Body of pancreas (tissue), 4 donors: ENCODE measurements around the gene RBM20. TPM values are rescaled to one million over a fixed set of nuclear protein-coding genes. Genes with fewer than 3 reads are reported as not detected.

Experiments used
- ATAC-seq: fragments of 150-250 bp; one replicate; pipeline ENCODE4 v1.9.1; 2016
- DNase-seq, 4 donors: peaks; one replicate each; pipeline ENCODE4 v3.0.0-alpha.2; 2019
- H3K27ac ChIP-seq, 4 donors: fragments of 200-600 bp; sonication (generic); 1 replicate in 3 of 4; 2 replicates in 1 of 4; pipeline versions ENCODE4 v1.5.1 to v1.6.1; 2016 to 2019; ENCODE audit warnings: mild to moderate bottlenecking in 1 of 4, mixed read lengths in 1 of 4, moderate library complexity in 1 of 4
- H3K27me3 ChIP-seq, 2 donors: fragments of 200-600 bp; sonication (generic); one replicate each; pipeline ENCODE4 v1.6.0; 2016; ENCODE audit warnings: mild to moderate bottlenecking in 1 of 2
- H3K36me3 ChIP-seq, 2 donors: fragments of 200-600 bp; sonication (generic); replicated peaks in 1 of 2; 2 replicates each; pipeline ENCODE4 v1.5.1; 2016; ENCODE audit warnings: low read depth in 2 of 2; ENCODE audit not compliant: insufficient read depth in 1 of 2
- H3K4me1 ChIP-seq: fragments of 200-600 bp; sonication (generic); one replicate; pipeline ENCODE4 v1.6.0; 2016
- H3K4me3 ChIP-seq, 2 donors: fragments of 200-600 bp; sonication (generic); 1 replicate in 1 of 2; 2 replicates in 1 of 2; pipeline ENCODE4 v1.5.1; 2016 to 2019
- H3K9me3 ChIP-seq, 3 donors: fragments of 200-600 bp; sonication (generic); 1 replicate in 2 of 3; 2 replicates in 1 of 3; pipeline ENCODE4 v1.5.1; 2016
- CTCF ChIP-seq, 7 experiments: fragments of 450-650 bp in 4 of 7; fragments of 200-600 bp in 3 of 7; sonication (generic) in 3 of 7; IDR thresholded peaks; one replicate each; pipeline ENCODE4 v1.5.1; 2016 to 2019; ENCODE audit warnings: antibody characterized with exemption in 7 of 7
- POLR2A ChIP-seq, 3 donors: fragments of 450-650 bp; IDR thresholded peaks; one replicate each; pipeline ENCODE4 v1.6.1; 2016; ENCODE audit warnings: antibody characterized with exemption in 3 of 3, mild to moderate bottlenecking in 2 of 3
- WGBS, 2 donors: methylation state at CpG; one replicate each; pipeline ENCODE4 v1.1.5; 2017; 5-methylcytosine and 5-hydroxymethylcytosine counted together
- intact Hi-C: fragments of 100-400 bp; cut with DNase I; formaldehyde crosslinking; loops from one replicate; pipeline ENCODE4 v1.15.1; 2023
- total RNA-seq, 2 donors: library from RNA; depleted of rRNA; stranded (reverse); fragments of >200 nt; gene quantifications; one replicate each; pipeline ENCODE4 v1.1.0, GENCODE V29; 2016

Gene RBM20
- total RNA-seq, 2 donors from 2014 or later, result 14.5 to 39.4 TPM

- H3K27me3 ChIP-seq, result no peaks in the 10 kb centered on the region
- no peak overlapping the region for H3K4me3 ChIP-seq
- TF ChIP-seq POLR2A (IDR thresholded peaks at IDR 0.05) (no peak), CTCF (IDR thresholded peaks at IDR 0.05) (no peak)
- intact Hi-C loops, result no loop called here
- WGBS, 2 donors, result 39 to 56% methylated on average over 3 of the region's 3 CpGs
- DNase-seq, result peak in 3 of 4 donors; percentile 20 to 43 (median 33)
- ATAC-seq, result peak; percentile 56
- H3K36me3 ChIP-seq, result no peaks in the 10 kb centered on the region
- no peaks in the 10 kb centered on the region for H3K9me3 ChIP-seq
- no peak overlapping the region for H3K27ac ChIP-seq
- peaks cover 6% of the 10 kb centered on the region for H3K4me1 ChIP-seq
These were observed 14.4 kb upstream of the RBM20 start for GRCh38 chr10:110629680-110630191.

GRCh38 chr10:110631934-110632333 is 12.2 kb upstream of the RBM20 start:
- Histone ChIP-seq H3K4me3 (no peak overlapping the region), H3K36me3 (no peaks in the 10 kb centered on the region), H3K9me3 (no peaks in the 10 kb centered on the region), H3K27ac (no peak overlapping the region), H3K27me3 (no peaks in the 10 kb centered on the region), H3K4me1 (peaks cover 6% of the 10 kb centered on the region)
- ATAC-seq (no peak), DNase-seq (no peak)
- TF ChIP-seq CTCF (IDR thresholded peaks at IDR 0.05) (no peak), POLR2A (IDR thresholded peaks at IDR 0.05) (no peak)
- intact Hi-C loops, result no loop called here

- intact Hi-C loops, result no loop called here
- Histone ChIP-seq H3K36me3 (no peaks in the 10 kb centered on the region), H3K9me3 (no peaks in the 10 kb centered on the region), H3K27ac (no peak overlapping the region), H3K4me3 (no peak overlapping the region), H3K27me3 (no peaks in the 10 kb centered on the region), H3K4me1 (peaks cover 6% of the 10 kb centered on the region)
- 88 to 100% methylated on average over 1 of the region's 1 CpG for WGBS, 2 donors
- ATAC-seq (no peak), DNase-seq (no peak)
- TF ChIP-seq POLR2A (IDR thresholded peaks at IDR 0.05), result no peak
- no peak for TF ChIP-seq CTCF (IDR thresholded peaks at IDR 0.05)
These were observed 11.4 kb upstream of the RBM20 start for GRCh38 chr10:110632591-110633215.

- WGBS, 2 donors, result 31 to 49% methylated on average over 9 of the region's 9 CpGs
- intact Hi-C loops, result no loop called here
- Histone ChIP-seq H3K36me3 (no peaks in the 10 kb centered on the region), H3K4me3 (no peak overlapping the region), H3K27ac (no peak overlapping the region), H3K4me1 (peaks cover 2% of the 10 kb centered on the region), H3K27me3 (no peaks in the 10 kb centered on the region), H3K9me3 (no peaks in the 10 kb centered on the region)
- peak; percentile 37 to 71 (median 48) for DNase-seq
- no peak for ATAC-seq
- no peak for TF ChIP-seq CTCF (IDR thresholded peaks at IDR 0.05)
- TF ChIP-seq POLR2A (IDR thresholded peaks at IDR 0.05), result no peak
These were observed 9.5 kb upstream of the RBM20 start for GRCh38 chr10:110634527-110635209.
